ENCODE measurements around the gene PBX1. TPM values are rescaled to one million over a fixed set of nuclear protein-coding genes. Genes with fewer than 3 reads are reported as not detected.

The PBX1 gene
- total and polyA plus RNA-seq, 2 of the 4 experiments (the other 2 are of a cell fraction) = 13.9 to 17.9 TPM

- WGBS, 2 experiments (ENCODE audit: extremely low coverage in 2 of 2, insufficient read length in 1 of 2) = no CpG with 5 or more reads among the region's 2 CpGs
- Histone ChIP-seq H3K23ac (ENCODE audit: low read depth, low read length) (no peak overlapping the region), H3K79me1 (ENCODE audit: low read depth in 1 of 2, low read length in 2 of 2) (peaks cover 0 to 5% of the 10 kb centered on the region in 2 experiments; a peak in 1 of 4 replicates), H3K4me1 (ENCODE audit: control insufficient read depth, insufficient read depth, low read length) (peaks cover 7% of the 10 kb centered on the region), H3K56ac (ENCODE audit: extremely low read depth, insufficient read depth, low read length) (no peak overlapping the region), H3K9me1 (ENCODE audit: insufficient read depth, low read length) (peaks cover 2% of the 10 kb centered on the region; the same call in 1 of the 2 replicates), H3K9me3 (ENCODE audit: control insufficient read depth, insufficient read depth, low read length) (no peaks in the 10 kb centered on the region), H3K27me3 (ENCODE audit: control insufficient read depth, insufficient read depth, low read length) (no peaks in the 10 kb centered on the region), H2BK120ac (ENCODE audit: low read depth, low read length) (no peak overlapping the region), H2BK15ac (ENCODE audit: low read depth, low read length) (no peak overlapping the region), H4K20me1 (ENCODE audit: insufficient read depth, low read length) (no peaks in the 10 kb centered on the region), H4K5ac (ENCODE audit: low read depth, low read length) (no peak overlapping the region), H3K36me3 (ENCODE audit: control insufficient read depth, insufficient read depth, low read length) (no peaks in the 10 kb centered on the region), H4K91ac (ENCODE audit: insufficient read depth, low read depth, low read length) (no peak overlapping the region), H2BK5ac (ENCODE audit: low read depth, low read length, poor library complexity, severe bottlenecking) (no peak overlapping the region), H4K8ac (ENCODE audit: low read depth in 2 of 2, low read length in 2 of 2) (no peak overlapping the region), H3K27ac (ENCODE audit: insufficient read depth, low read length) (no peak overlapping the region), H3K9ac (ENCODE audit: low read depth, low read length) (no peak overlapping the region), H3K14ac (replicated peaks; ENCODE audit: low read depth, low read length) (no peak overlapping the region), H2AFZ (replicated peaks; ENCODE audit: low read length, poor library complexity) (no peak overlapping the region), H3K4me2 (ENCODE audit: low read depth, low read length) (no peak overlapping the region), H2AK9ac (replicated peaks; ENCODE audit: low read depth, low read length, poor library complexity) (no peak overlapping the region), H3K4ac (ENCODE audit: low read depth, low read length) (no peak overlapping the region), H3K4me3 (ENCODE audit: insufficient read depth, low read depth, low read length) (no peak overlapping the region), H2BK20ac (ENCODE audit: low read depth, low read length) (no peak overlapping the region), H2AK5ac (ENCODE audit: low read depth, low read length) (peak overlapping the region; percentile 27; the same call in 1 of the 2 replicates), H3K18ac (ENCODE audit: low read depth, low read length) (no peak overlapping the region; the same call in none of the 2 replicates)
- ATAC-seq (ENCODE audit: low read depth) (no peak), DNase-seq (peak; percentile 52)
- in situ Hi-C loops (cut with MboI; ENCODE audit: low sequenced_read_pairs) = no loop called here
- intact Hi-C loops (cut with micrococcal nuclease) = no loop called here
- TF ChIP-seq RCOR1 (IDR thresholded peaks at IDR 0.05; ENCODE audit: insufficient replicate concordance, low read length) (no peak), POLR2A (IDR thresholded peaks at IDR 0.05; ENCODE audit: low read depth, low read length) (no peak), RAD21 (IDR thresholded peaks at IDR 0.05; ENCODE audit: low read length) (no peak)
- dilution Hi-C loops (cut with HindIII; ENCODE audit: low sequenced_read_pairs, unreplicated experiment) = no loop called here
- ChIA-PET POLR2A (ENCODE audit: unreplicated experiment) (no interaction called here), CTCF (no interaction called here)
- BruUV-seq (replicated peaks) = no TSS peak
Measured at GRCh38 chr1:164743976-164744375, 185.0 kb downstream of the PBX1 start.
